ENCODE measurements around the gene LYG1. TPM values are rescaled to one million over a fixed set of nuclear protein-coding genes. Genes with fewer than 3 reads are reported as not detected.

The LYG1 gene
- polyA plus RNA-seq, 2 of the 4 experiments (the other 2 are of a cell fraction), result 3.2 to 4.0 TPM

- FAIRE-seq, result no peak
- ChIA-PET POLR2A (no interaction called here), CTCF (no interaction called here)
- Histone ChIP-seq H3K4me3 (no peak overlapping the region), H3K9me3 (no peaks in the 10 kb centered on the region), H3K27ac (no peak overlapping the region), H3K4me2 (no peak overlapping the region), H3K4me1 (no peaks in the 10 kb centered on the region)
- WGBS (ENCODE audit: missing lambda C conversion rate), result 90% methylated on average over 6 of the region's 6 CpGs
- no peak for DNase-seq (ENCODE audit: low read depth in 1 of 2, low spot score in 1 of 2)
- TF ChIP-seq EHMT2 (IDR thresholded peaks at IDR 0.05; ENCODE audit: low read depth) (no peak), NPAS2 (CRISPR knock-in tag; IDR thresholded peaks at IDR 0.05; ENCODE audit: borderline replicate concordance) (no peak), EP300 (IDR thresholded peaks at IDR 0.05) (no peak), HOXB13 (CRISPR knock-in tag; IDR thresholded peaks at IDR 0.05; ENCODE audit: low read depth) (no peak), FOSL2 (IDR thresholded peaks at IDR 0.05) (no peak), FOSL2 (CRISPR knock-in tag; IDR thresholded peaks at IDR 0.05) (no peak), TP53 (CRISPR knock-in tag; IDR thresholded peaks at IDR 0.05) (no peak), ZC3H11A (IDR thresholded peaks at IDR 0.05) (no peak), RARB (CRISPR knock-in tag; IDR thresholded peaks at IDR 0.05) (no peak)
- no peak for ATAC-seq
These were observed 58.8 kb downstream of the LYG1 start for GRCh38 chr2:99242151-99242550.

DNA sequence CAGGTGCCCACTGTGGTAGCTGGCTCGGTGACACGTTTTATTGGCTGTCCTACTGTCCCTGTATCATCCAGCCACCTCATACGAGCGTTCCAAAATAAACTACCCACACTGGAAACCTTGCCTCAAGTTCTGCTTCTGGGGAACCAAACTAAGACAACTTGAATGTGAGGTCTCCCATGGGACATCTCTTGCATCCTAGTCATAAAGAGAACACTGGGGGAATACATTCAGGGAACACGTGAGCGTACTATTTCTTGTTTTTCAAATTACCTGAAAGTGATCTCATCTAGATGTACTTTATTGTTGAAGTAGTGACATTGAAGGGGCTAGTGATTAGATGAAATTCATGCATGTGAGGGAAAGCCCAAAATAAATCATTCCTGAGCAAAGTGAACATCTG is 60.6 kb downstream of the LYG1 start:
- Histone ChIP-seq H3K9me3 (no peaks in the 10 kb centered on the region), H3K27ac (no peak overlapping the region), H3K4me2 (no peak overlapping the region), H3K4me3 (no peak overlapping the region), H3K4me1 (no peaks in the 10 kb centered on the region)
- CTCF ChIA-PET, result interaction anchor here (0.6 to 0.7 kb wide), 2 partner anchors 46 to 50 kb away, joined by 3 to 4 read pairs; no protein-coding TSS in a partner anchor
- 82% methylated on average over 6 of the region's 6 CpGs for WGBS (ENCODE audit: missing lambda C conversion rate)
- FAIRE-seq (no peak), DNase-seq (ENCODE audit: low read depth in 1 of 2, low spot score in 1 of 2) (no peak), ATAC-seq (no peak)
- POLR2A ChIA-PET, result no interaction called here
- TF ChIP-seq CHD2 (IDR thresholded peaks at IDR 0.05; ENCODE audit: low read length, partially characterized antibody) (no peak), GATA3 (IDR thresholded peaks at IDR 0.05; ENCODE audit: borderline replicate concordance) (no peak), HOXA7 (CRISPR knock-in tag; IDR thresholded peaks at IDR 0.05) (no peak), ZSCAN20 (CRISPR knock-in tag; IDR thresholded peaks at IDR 0.05) (no peak), NPAS2 (CRISPR knock-in tag; IDR thresholded peaks at IDR 0.05; ENCODE audit: borderline replicate concordance) (no peak), ZNF302 (CRISPR knock-in tag; IDR thresholded peaks at IDR 0.05) (no peak), NFE2L2 (conservative IDR thresholded peaks at IDR 0.05; ENCODE audit: low read length) (no peak), CHD4 (IDR thresholded peaks at IDR 0.05; ENCODE audit: borderline replicate concordance) (no peak), HOXB13 (CRISPR knock-in tag; IDR thresholded peaks at IDR 0.05; ENCODE audit: low read depth) (no peak), HMGXB4 (CRISPR knock-in tag; IDR thresholded peaks at IDR 0.05; ENCODE audit: borderline replicate concordance) (no peak), MAFK (IDR thresholded peaks at IDR 0.05; ENCODE audit: partially characterized antibody) (no peak), HOXB5 (CRISPR knock-in tag; IDR thresholded peaks at IDR 0.05) (no peak), TP53 (CRISPR knock-in tag; IDR thresholded peaks at IDR 0.05) (no peak), RNF2 (IDR thresholded peaks at IDR 0.05; ENCODE audit: borderline replicate concordance, low read depth) (no peak), RAD21 (conservative IDR thresholded peaks at IDR 0.05 in 1 of 2, IDR thresholded peaks at IDR 0.05 in 1 of 2) (no peak)
- TF ChIP-seq, protein P1, sequence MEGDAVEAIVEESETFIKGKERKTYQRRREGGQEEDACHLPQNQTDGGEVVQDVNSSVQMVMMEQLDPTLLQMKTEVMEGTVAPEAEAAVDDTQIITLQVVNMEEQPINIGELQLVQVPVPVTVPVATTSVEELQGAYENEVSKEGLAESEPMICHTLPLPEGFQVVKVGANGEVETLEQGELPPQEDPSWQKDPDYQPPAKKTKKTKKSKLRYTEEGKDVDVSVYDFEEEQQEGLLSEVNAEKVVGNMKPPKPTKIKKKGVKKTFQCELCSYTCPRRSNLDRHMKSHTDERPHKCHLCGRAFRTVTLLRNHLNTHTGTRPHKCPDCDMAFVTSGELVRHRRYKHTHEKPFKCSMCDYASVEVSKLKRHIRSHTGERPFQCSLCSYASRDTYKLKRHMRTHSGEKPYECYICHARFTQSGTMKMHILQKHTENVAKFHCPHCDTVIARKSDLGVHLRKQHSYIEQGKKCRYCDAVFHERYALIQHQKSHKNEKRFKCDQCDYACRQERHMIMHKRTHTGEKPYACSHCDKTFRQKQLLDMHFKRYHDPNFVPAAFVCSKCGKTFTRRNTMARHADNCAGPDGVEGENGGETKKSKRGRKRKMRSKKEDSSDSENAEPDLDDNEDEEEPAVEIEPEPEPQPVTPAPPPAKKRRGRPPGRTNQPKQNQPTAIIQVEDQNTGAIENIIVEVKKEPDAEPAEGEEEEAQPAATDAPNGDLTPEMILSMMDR (IDR thresholded peaks at IDR 0.05), result no peak

- ATAC-seq (no peak), FAIRE-seq (no peak), DNase-seq (ENCODE audit: low read depth in 1 of 2, low spot score in 1 of 2) (no peak)
- Histone ChIP-seq H3K4me1 (no peaks in the 10 kb centered on the region), H3K9me3 (no peaks in the 10 kb centered on the region), H3K4me2 (no peak overlapping the region), H3K4me3 (no peak overlapping the region), H3K27ac (no peak overlapping the region)
- ChIA-PET CTCF (no interaction called here), POLR2A (no interaction called here)
- 86% methylated on average over 6 of the region's 6 CpGs for WGBS (ENCODE audit: missing lambda C conversion rate)
- TF ChIP-seq ZSCAN20 (CRISPR knock-in tag; IDR thresholded peaks at IDR 0.05), result no peak
- no peak for TF ChIP-seq EP300 (IDR thresholded peaks at IDR 0.05)
- TF ChIP-seq HOXB13 (CRISPR knock-in tag; IDR thresholded peaks at IDR 0.05; ENCODE audit: low read depth), result no peak
- TF ChIP-seq HMGXB4 (CRISPR knock-in tag; IDR thresholded peaks at IDR 0.05; ENCODE audit: borderline replicate concordance), result no peak
- TF ChIP-seq CBX2 (IDR thresholded peaks at IDR 0.05; ENCODE audit: borderline replicate concordance, low read depth), result no peak
- TF ChIP-seq HEYL (CRISPR knock-in tag; IDR thresholded peaks at IDR 0.05), result no peak
- no peak for TF ChIP-seq MAFK (IDR thresholded peaks at IDR 0.05; ENCODE audit: partially characterized antibody)
- no peak for TF ChIP-seq FOSB (CRISPR knock-in tag; IDR thresholded peaks at IDR 0.05)
- no peak for TF ChIP-seq KDM5A (IDR thresholded peaks at IDR 0.05)
- TF ChIP-seq, protein P2, sequence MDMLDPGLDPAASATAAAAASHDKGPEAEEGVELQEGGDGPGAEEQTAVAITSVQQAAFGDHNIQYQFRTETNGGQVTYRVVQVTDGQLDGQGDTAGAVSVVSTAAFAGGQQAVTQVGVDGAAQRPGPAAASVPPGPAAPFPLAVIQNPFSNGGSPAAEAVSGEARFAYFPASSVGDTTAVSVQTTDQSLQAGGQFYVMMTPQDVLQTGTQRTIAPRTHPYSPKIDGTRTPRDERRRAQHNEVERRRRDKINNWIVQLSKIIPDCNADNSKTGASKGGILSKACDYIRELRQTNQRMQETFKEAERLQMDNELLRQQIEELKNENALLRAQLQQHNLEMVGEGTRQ (IDR thresholded peaks at IDR 0.05), result no peak
- TF ChIP-seq, protein P3, sequence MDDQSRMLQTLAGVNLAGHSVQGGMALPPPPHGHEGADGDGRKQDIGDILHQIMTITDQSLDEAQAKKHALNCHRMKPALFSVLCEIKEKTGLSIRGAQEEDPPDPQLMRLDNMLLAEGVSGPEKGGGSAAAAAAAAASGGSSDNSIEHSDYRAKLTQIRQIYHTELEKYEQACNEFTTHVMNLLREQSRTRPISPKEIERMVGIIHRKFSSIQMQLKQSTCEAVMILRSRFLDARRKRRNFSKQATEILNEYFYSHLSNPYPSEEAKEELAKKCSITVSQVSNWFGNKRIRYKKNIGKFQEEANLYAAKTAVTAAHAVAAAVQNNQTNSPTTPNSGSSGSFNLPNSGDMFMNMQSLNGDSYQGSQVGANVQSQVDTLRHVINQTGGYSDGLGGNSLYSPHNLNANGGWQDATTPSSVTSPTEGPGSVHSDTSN (IDR thresholded peaks at IDR 0.05), result no peak
These were observed 62.4 kb downstream of the LYG1 start for GRCh38 chr2:99238599-99238998.

All from A549 (cell line).